T-helper 1 cell treated with Interleukin-12 subunit alpha and Interleukin-12 subunit beta and Interleukin-4 antibody, amounts not matched to agents 30 μg/mL and 1 μg/mL, for 36 hours (primary cell): Measurements from ENCODE around the gene MAMDC2.

Experiments
- H3K27ac Mint-ChIP-seq: one replicate; pipeline ENCODE4 v1.8.0; 2021; ENCODE audit warnings: mild to moderate bottlenecking, mixed read lengths
- H3K27me3 Mint-ChIP-seq: one replicate; pipeline ENCODE4 v1.8.0; 2021; ENCODE audit warnings: low read depth, mixed read lengths
- H3K36me3 Mint-ChIP-seq: one replicate; pipeline ENCODE4 v1.8.0; 2021; ENCODE audit warnings: low read depth, mixed read lengths
- H3K4me1 Mint-ChIP-seq: one replicate; pipeline ENCODE4 v1.8.0; 2021; ENCODE audit warnings: low read depth, mixed read lengths
- H3K4me3 Mint-ChIP-seq: one replicate; pipeline ENCODE4 v1.8.0; 2021; ENCODE audit warnings: mild to moderate bottlenecking, moderate library complexity, mixed read lengths
- H3K9me3 Mint-ChIP-seq: one replicate; pipeline ENCODE4 v1.8.0; 2021; ENCODE audit warnings: mixed read lengths

Gene MAMDC2

DNA sequence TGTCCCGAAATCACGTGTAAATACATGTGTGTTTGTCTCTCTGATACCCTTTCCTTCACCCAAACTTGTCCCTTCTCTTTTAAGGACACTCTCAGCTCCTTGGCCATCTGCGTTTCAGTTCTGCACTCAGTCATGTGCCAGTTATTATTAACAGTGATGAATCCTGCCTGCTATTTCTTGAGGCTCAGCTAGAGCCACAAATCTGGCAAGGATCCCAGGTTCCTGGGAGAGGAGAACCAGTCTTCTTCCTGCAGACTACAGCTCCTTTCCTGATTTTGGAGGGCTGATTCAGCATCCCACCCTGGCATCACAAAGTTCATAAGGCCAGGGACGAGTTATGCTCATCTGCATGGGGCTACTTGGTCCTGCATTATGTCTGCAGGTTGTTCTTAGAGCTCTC is 5.6 kb downstream of the MAMDC2 start:
- peaks cover 46% of the 10 kb centered on the region for H3K27me3 Mint-ChIP-seq
- no peak overlapping the region for H3K27ac Mint-ChIP-seq
- H3K36me3 Mint-ChIP-seq: no peaks in the 10 kb centered on the region
- no peak overlapping the region for H3K4me3 Mint-ChIP-seq
- peaks cover 6% of the 10 kb centered on the region for H3K4me1 Mint-ChIP-seq
- H3K9me3 Mint-ChIP-seq: no peaks in the 10 kb centered on the region

DNA sequence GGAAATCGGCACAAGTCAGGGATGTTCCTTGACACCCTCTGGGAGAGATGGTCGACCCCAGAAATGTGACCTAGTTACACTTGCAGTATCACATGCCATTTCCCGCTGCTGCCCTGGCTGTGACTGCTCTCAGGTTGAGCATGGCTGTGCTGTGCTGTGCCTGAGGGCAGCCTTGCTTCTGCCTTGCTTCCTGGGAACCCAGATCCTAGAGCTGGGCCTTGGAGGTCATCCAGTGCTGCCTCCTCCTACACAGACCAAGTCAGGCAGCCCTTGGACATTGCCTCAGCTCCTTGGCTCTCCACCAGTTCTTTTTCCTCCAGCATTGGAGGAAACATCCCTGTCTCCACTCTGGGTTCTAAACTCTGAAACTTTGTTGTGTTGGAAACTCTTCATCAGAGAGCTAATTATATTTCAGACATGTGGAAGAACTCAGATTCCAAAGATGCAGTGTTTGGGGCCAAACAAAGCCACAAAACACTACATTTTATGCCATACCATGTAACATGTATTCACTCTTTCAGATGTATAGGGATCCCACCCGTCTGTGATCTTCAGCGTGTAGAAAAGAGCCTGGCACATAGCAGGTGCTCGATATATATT is 6.1 kb downstream of the MAMDC2 start:
- Mint-ChIP-seq H3K27me3 (peaks cover 41% of the 10 kb centered on the region), H3K27ac (no peak overlapping the region), H3K9me3 (no peaks in the 10 kb centered on the region), H3K4me1 (peaks cover 2% of the 10 kb centered on the region), H3K4me3 (no peak overlapping the region), H3K36me3 (no peaks in the 10 kb centered on the region)

DNA sequence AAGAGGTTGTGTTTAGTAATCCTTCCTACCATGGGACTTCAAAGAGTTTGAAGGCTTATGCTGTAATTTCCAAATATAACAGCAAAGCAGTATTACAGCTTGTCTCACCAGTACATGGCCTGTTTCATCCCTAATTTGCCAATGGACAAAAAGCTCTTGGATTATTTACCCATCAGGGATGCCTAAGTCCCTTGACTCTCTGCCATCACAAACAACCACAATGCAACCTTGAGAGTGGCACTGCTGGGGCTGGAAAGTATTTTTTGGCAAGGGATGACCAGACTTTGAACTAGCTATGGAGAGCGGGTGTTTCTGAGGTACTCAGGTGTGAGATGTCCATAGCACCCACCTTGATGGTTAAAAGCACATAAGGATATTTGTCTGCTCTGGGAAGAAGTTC is 9.1 kb downstream of the MAMDC2 start:
- Mint-ChIP-seq H3K36me3 (no peaks in the 10 kb centered on the region), H3K4me1 (no peaks in the 10 kb centered on the region)

DNA sequence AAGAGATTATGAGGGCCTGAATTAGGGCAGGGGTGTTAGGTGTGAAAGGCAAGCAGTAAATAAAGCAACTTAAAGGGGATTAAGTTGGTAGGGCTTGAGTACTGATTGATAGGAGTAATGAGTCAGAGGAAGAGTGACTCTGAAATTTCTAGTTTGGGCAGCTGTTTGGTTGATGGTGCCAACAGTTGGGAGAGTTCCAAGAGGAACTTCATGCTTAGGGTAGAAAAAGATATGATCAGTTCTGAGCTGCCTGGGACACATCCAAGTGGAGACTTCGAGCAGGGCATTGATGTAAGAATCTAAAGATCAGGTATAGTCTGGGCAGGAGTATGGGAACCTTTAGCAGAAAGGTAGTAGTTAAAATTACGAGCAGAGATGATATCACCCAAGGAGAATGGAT is 10.2 kb downstream of the MAMDC2 start:
- H3K27me3 Mint-ChIP-seq: peaks cover 15% of the 10 kb centered on the region
- H3K9me3 Mint-ChIP-seq: no peaks in the 10 kb centered on the region
- no peaks in the 10 kb centered on the region for H3K4me1 Mint-ChIP-seq
- no peak overlapping the region for H3K4me3 Mint-ChIP-seq
- no peak overlapping the region for H3K27ac Mint-ChIP-seq
- no peaks in the 10 kb centered on the region for H3K36me3 Mint-ChIP-seq

More for the DNA sequence above, 9.1 kb downstream of the MAMDC2 start:
- no peak overlapping the region for H3K27ac Mint-ChIP-seq
- H3K9me3 Mint-ChIP-seq: no peaks in the 10 kb centered on the region
- H3K27me3 Mint-ChIP-seq: peaks cover 19% of the 10 kb centered on the region
- no peak overlapping the region for H3K4me3 Mint-ChIP-seq

DNA sequence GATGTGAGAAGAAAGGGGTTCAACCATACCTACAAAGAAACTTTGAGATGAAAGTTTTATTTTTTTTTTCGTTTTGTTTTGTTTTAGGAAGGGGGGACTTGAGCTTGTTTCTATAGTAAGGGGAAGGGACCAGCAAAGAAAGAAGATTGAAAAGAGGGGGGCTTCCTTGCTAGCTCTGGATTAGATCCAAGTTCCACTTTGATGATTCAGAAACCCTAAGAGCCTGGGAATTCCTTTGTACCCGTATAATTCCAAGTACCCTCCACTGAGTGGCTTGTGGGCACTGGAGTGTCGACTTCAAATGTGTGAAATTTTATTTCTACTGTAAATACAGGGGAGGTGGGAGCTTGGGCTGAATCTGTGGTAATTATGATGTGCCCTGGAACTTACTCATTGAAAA is 10.9 kb downstream of the MAMDC2 start:
- H3K4me1 Mint-ChIP-seq: no peaks in the 10 kb centered on the region

DNA sequence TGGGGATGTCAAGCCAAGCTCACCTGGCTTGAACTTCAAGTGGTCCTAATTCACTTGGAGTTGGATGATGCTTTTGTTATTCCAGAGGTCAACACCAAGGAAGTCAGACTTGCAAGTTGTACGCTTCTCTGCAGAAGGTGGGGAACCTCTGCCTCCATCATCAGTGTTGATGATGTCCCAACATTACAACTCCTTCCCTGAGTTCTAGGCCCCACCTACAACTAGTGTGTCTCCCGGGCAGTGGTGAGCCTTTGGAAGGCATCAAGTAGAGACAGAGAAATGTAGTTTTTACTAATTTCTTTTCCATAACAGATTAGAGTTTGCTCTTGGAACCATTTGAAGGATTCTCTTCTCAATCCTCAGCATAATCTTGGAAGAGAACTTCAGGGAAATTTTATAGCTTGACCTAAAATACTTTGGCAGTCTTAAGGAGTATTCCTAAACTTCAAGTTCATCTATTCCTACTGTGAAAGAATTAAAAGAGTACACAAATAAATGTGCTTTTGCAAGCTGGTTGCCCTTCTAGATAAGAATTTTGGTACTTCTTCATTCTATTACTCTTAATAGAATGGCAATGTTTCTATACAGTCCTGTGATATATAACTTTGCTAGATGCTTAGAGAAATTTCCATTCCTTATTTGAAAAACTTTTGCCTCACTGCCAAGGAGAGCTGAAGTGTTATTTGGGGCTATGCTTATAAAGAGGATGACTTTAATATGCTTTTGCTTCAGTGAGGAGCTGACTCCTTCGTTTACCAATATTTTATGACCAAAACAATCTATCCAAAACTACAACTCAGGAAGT is 12.0 kb downstream of the MAMDC2 start:
- Mint-ChIP-seq H3K36me3 (no peaks in the 10 kb centered on the region), H3K27me3 (peaks cover 17% of the 10 kb centered on the region), H3K4me1 (no peaks in the 10 kb centered on the region), H3K27ac (no peak overlapping the region), H3K9me3 (no peaks in the 10 kb centered on the region), H3K4me3 (no peak overlapping the region)

More for the DNA sequence above, 10.9 kb downstream of the MAMDC2 start:
- no peak overlapping the region for H3K27ac Mint-ChIP-seq
- no peaks in the 10 kb centered on the region for H3K36me3 Mint-ChIP-seq
- peaks cover 17% of the 10 kb centered on the region for H3K27me3 Mint-ChIP-seq
- H3K9me3 Mint-ChIP-seq: no peaks in the 10 kb centered on the region
- no peak overlapping the region for H3K4me3 Mint-ChIP-seq

DNA sequence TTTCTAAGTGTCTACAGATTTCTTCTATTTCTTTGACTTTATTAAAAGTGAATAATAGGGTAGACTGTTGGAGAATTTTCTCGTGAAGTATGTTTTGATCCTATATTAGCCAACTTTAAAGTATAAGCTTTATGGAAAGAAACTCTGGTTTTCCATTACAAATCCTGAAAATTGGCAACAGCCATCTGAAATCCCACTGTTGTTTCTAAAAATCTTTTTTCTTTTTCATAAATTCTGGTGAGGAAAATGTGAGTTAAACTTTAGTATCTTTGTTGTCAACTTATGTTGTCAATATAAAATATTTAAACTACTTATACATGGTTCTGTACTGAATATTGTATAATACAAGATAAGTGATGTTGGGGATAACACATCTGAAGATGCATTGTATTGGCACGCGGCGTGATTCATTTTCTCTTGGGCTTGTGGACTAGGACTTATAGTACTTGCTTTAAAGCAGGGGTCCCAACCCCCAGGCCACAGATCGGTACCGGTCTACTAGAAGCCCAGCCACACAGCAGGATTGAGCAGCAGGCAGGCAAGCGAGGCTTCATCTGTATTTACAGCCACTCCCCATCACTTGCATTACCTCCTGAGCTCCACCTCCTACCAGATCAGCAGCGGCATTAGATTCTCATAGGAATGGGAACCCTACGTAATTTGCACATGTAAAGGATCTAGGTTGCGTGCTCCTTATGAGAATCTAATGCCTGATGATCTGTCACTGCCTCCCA is 12.7 kb downstream of the MAMDC2 start:
- Mint-ChIP-seq H3K27ac (no peak overlapping the region), H3K4me1 (no peaks in the 10 kb centered on the region), H3K9me3 (no peaks in the 10 kb centered on the region)

DNA sequence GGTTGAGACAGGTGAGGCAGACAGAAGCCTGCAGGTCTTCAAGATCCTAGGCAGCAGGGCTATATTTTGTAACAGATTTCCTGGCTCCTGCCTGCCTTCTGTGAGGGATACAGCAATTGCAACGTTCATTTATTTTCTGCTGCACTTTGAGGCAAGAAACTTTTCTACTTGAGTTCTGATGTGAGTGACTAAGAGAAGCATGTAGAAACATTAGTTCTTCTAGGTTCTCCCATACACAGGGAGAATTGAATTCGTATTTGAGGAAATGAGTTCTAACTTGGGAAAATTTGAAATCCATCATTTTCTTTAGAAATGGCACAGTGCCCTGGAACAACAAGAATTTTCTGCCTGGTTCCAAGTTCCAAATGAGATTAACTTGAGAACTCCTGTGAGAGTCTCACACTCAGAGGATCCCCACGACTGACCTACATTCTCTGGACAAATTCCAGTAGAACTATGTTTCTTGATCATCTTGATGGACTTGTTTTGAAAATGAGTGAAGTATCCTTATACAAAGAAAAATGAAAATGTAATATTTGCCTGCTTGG is 15.0 kb downstream of the MAMDC2 start:
- no peak overlapping the region for H3K4me3 Mint-ChIP-seq
- peaks cover 12% of the 10 kb centered on the region for H3K27me3 Mint-ChIP-seq
- no peaks in the 10 kb centered on the region for H3K9me3 Mint-ChIP-seq
- H3K4me1 Mint-ChIP-seq: no peaks in the 10 kb centered on the region
- H3K27ac Mint-ChIP-seq: no peak overlapping the region
- H3K36me3 Mint-ChIP-seq: no peaks in the 10 kb centered on the region

More for the DNA sequence above, 12.7 kb downstream of the MAMDC2 start:
- no peak overlapping the region for H3K4me3 Mint-ChIP-seq
- H3K27me3 Mint-ChIP-seq: peaks cover 17% of the 10 kb centered on the region
- H3K36me3 Mint-ChIP-seq: no peaks in the 10 kb centered on the region

DNA sequence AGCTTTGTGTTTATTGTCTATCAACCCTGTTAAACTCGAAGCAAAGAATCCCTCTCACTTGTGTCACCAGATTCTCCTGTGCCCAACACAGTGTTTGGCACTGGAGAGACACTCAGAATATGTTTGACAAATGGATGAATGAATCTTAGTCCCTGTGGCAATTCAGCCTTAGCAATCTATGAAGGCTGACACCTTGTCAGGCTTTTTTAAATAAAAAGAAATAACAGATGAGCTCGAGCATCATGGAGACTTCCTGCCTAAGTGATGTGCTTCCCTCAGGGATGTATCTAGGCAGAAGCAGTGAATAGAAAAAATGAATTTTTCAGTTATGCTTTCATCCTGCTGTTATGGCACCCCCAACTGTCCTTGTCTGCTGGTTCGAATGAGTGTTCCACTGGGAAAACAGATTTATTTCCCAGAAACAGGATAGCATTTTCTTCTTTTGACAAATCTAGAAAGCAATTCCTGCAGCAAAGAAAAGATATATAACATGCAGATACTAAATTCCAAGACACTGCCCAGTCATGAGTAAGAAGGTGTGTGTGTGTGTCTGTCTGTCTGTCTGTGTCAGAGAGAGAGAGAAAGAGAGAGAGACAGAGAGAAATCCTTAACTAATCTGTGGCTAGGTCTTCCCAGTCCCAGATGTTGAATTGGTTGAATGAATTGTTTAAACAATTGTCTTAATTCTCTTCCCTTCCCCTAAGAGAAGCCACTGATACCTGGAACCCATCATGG is 16.7 kb downstream of the MAMDC2 start:
- H3K4me3 Mint-ChIP-seq: no peak overlapping the region
- peaks cover 8% of the 10 kb centered on the region for H3K27me3 Mint-ChIP-seq
- no peaks in the 10 kb centered on the region for H3K36me3 Mint-ChIP-seq
- no peaks in the 10 kb centered on the region for H3K9me3 Mint-ChIP-seq
- no peak overlapping the region for H3K27ac Mint-ChIP-seq
- H3K4me1 Mint-ChIP-seq: no peaks in the 10 kb centered on the region

DNA sequence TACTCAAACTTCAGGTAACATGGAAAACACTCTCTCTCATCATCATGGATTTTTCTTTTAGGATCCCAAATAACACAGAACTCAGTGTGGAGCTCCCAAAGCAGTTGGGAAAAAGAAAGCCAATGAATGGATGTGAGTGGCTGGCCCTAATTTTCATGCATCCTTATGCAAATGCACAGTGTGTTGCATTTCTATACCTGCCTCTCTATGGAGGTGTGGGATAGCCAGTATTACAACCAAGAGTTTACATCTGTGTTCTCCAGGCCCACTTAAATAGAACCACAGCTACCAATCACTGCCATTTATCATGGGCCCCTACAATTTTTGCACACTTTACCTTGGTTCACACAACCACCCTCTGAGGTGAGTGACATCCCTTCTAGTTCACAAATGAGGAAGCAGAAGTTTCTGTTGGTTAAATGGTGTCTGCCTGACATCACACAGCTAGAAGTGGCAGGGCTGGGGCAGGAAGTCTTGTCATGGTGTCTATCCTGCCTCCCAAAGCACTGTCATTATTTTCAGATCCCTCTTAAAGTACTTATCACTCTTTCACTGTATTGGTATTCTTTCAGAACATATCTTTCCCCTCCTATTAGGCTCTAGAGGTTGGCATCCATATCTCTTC is 17.3 kb downstream of the MAMDC2 start:
- H3K4me3 Mint-ChIP-seq: no peak overlapping the region
- H3K4me1 Mint-ChIP-seq: no peaks in the 10 kb centered on the region
- peaks cover 8% of the 10 kb centered on the region for H3K27me3 Mint-ChIP-seq
- H3K27ac Mint-ChIP-seq: no peak overlapping the region
- no peaks in the 10 kb centered on the region for H3K36me3 Mint-ChIP-seq
- H3K9me3 Mint-ChIP-seq: no peaks in the 10 kb centered on the region

DNA sequence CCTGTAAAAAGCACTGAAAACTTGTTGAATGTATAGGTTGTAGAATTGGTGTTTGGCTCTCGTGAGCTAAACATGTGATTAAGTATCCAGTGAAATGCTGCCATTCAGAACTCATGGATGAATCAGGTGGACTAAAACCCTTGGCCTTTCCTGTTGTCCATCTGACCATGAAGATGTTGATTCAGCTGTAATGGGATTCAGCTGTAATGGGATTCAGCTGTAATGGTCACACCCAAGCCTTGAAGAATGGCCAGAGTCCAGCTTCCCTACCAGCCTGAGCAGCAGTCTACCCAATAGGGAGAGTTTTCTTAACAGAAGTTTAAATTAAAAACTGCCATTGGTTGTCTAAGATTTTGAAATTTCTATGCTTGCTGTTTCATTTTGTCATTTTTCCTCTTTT is 18.1 kb downstream of the MAMDC2 start:
- no peak overlapping the region for H3K27ac Mint-ChIP-seq

DNA sequence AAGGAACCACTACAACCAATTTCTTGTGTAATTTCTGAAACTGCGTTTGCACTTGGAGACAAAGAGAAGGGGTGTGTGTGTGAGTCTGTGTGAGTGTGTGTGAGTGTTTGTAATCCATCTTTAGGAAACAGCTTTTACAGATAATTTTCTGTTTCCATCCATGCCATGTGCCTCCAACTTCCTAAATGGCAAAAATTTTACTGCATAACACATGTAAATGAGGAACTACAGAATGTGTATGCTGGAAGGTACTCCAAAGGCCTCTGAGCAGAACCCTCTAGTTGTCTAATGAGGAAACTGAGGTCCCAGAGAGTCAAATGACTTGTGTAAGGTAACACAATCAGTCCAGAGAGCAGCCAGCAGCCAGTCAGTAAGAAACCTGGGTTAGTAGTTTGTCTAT is 20.8 kb downstream of the MAMDC2 start:
- Mint-ChIP-seq H3K27me3 (peaks cover 11% of the 10 kb centered on the region), H3K27ac (no peak overlapping the region), H3K4me1 (no peaks in the 10 kb centered on the region), H3K4me3 (no peak overlapping the region), H3K36me3 (no peaks in the 10 kb centered on the region), H3K9me3 (no peaks in the 10 kb centered on the region)

More for the DNA sequence above, 18.1 kb downstream of the MAMDC2 start:
- no peak overlapping the region for H3K4me3 Mint-ChIP-seq
- H3K4me1 Mint-ChIP-seq: no peaks in the 10 kb centered on the region
- H3K36me3 Mint-ChIP-seq: no peaks in the 10 kb centered on the region
- H3K27me3 Mint-ChIP-seq: peaks cover 8% of the 10 kb centered on the region
- H3K9me3 Mint-ChIP-seq: no peaks in the 10 kb centered on the region

DNA sequence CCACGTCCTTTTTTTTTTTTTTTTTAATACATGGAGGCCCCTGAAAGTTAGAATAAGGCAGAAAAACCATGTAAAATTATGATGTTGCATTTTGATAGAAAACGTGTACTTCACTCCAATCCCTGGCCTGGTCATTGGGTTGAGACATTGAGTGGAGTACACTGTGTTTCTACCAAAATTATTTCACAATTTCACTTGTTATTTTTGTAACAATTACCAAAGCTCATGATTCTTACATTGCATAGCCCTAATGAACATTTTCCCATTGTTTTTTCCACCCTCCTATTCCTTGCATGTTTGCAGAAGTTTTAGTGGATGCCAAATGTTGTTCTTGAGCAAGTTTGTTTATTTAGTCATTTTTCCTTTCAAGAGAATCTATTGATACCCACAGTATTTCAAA is 21.9 kb downstream of the MAMDC2 start:
- H3K4me1 Mint-ChIP-seq: no peaks in the 10 kb centered on the region
- H3K9me3 Mint-ChIP-seq: no peaks in the 10 kb centered on the region
- H3K27me3 Mint-ChIP-seq: peaks cover 11% of the 10 kb centered on the region
- H3K36me3 Mint-ChIP-seq: no peaks in the 10 kb centered on the region
- no peak overlapping the region for H3K27ac Mint-ChIP-seq
- H3K4me3 Mint-ChIP-seq: no peak overlapping the region

DNA sequence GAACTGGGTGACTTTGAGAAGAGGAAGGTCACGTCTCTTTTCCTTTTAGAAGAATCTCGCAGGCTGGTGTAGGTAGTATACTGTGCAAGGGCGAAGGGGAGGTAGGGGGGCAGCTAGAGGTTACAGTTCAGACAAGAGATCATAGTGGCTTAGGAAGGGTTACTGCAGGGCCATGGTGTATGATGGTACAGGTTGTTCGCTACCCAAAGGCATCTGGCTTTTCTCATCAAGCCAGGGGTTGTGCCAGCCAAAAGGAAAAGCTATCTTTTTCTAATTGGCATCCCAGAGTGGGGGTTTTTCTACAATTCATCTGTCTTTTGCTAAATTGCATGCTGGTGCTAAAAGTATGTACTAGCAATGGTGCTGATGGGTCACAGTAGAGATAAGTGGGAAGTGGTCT is 22.8 kb downstream of the MAMDC2 start:
- Mint-ChIP-seq H3K9me3 (no peaks in the 10 kb centered on the region), H3K36me3 (no peaks in the 10 kb centered on the region), H3K4me1 (no peaks in the 10 kb centered on the region), H3K4me3 (no peak overlapping the region), H3K27me3 (peaks cover 11% of the 10 kb centered on the region), H3K27ac (no peak overlapping the region)
